Stomach (tissue), 9 donors: ENCODE data around the gene FBXW8. TPM values are rescaled to one million over a fixed set of nuclear protein-coding genes. Genes with fewer than 3 reads are reported as not detected.

ENCODE experiments used
- DNase-seq, 2 donors: peaks; one replicate each; pipeline versions ENCODE4 v3.0.0 to v3.0.0-alpha.2; 2013 to 2019
- H3K27ac ChIP-seq, 5 donors: fragments of 200-600 bp in 4 of 5; sonication (generic) in 4 of 5; one replicate each; pipeline ENCODE4 v1.5.1; 2013 to 2019; ENCODE audit warnings: mild to moderate bottlenecking in 1 of 5, moderate library complexity in 1 of 5
- H3K27me3 ChIP-seq, 3 donors: fragments of 200-600 bp; sonication (generic); one replicate each; pipeline ENCODE4 v1.5.1; 2017 to 2019; ENCODE audit warnings: mixed run types in 1 of 3
- H3K36me3 ChIP-seq, 4 donors: fragments of 200-600 bp; sonication (generic); 1 replicate in 3 of 4; 2 replicates in 1 of 4; pipeline ENCODE4 v1.5.1; 2016 to 2019
- H3K4me1 ChIP-seq, 4 donors: fragments of 200-600 bp; sonication (generic); one replicate each; pipeline ENCODE4 v1.5.1; 2016 to 2019
- H3K4me3 ChIP-seq, 4 donors: fragments of 200-600 bp; sonication (generic) in 3 of 4; one replicate each; pipeline ENCODE4 v1.5.1; 2016 to 2019; ENCODE audit warnings: mild to moderate bottlenecking in 1 of 4
- H3K9me3 ChIP-seq, 4 donors: fragments of 200-600 bp; sonication (generic); one replicate each; pipeline ENCODE4 v1.5.1; 2016 to 2019
- CTCF ChIP-seq, 7 experiments: fragments of 450-650 bp in 4 of 7; fragments of 200-600 bp in 3 of 7; sonication (generic) in 3 of 7; IDR thresholded peaks; one replicate each; pipeline ENCODE4 v1.5.1; 2016 to 2019; ENCODE audit warnings: antibody characterized with exemption in 7 of 7, control low read depth in 2 of 7, mild to moderate bottlenecking in 1 of 7
- EP300 ChIP-seq: sonication (generic); formaldehyde crosslinking; IDR thresholded peaks from one replicate; pipeline ENCODE4 v1.6.1; 2017; ENCODE audit warnings: antibody characterized with exemption
- POLR2A ChIP-seq, 4 donors: fragments of 450-650 bp; IDR thresholded peaks; one replicate each; pipeline ENCODE4 v1.6.1; 2016; ENCODE audit warnings: antibody characterized with exemption in 4 of 4, control low read depth in 2 of 4, mild to moderate bottlenecking in 1 of 4, moderate library complexity in 1 of 4
- POLR2AphosphoS5 ChIP-seq, 3 donors: sonication (generic); formaldehyde crosslinking; IDR thresholded peaks; one replicate each; pipeline ENCODE4 v1.6.1; 2016; ENCODE audit warnings: antibody characterized with exemption in 3 of 3
- WGBS, 5 donors: extraction: QIAGEN DNeasy Blood & Tissue Kit in 3 of 5; methylation state at CpG; one replicate each; pipeline versions ENCODE4 v1.1.5 to v1.1.7; 2013 to 2018; 5-methylcytosine and 5-hydroxymethylcytosine counted together
- intact Hi-C: fragments of 100-400 bp; cut with DNase I; formaldehyde crosslinking; loops from one replicate; pipeline ENCODE4 v1.15.1; 2023; ENCODE audit warnings: low total_unique reads
- polyA plus RNA-seq, 3 donors: library from polyadenylated mRNA; stranded (reverse); fragments of 200-250 nt; gene quantifications; one replicate each; pipeline ENCODE4 v1.2.3, GENCODE V29; 2013
- total RNA-seq, 5 donors: library from RNA; depleted of rRNA; stranded (reverse); fragments of >200 nt; gene quantifications; one replicate each; pipeline versions ENCODE4 v1.1.0 to v1.2.3, GENCODE V29; 2014 to 2016
- donor health status: healthy with polysubstance abuse.
- donor health status: Bipolar disorder and iron deficiency.
- donor health status: healthy.

FBXW8 gene
- total and polyA plus RNA-seq, 8 donors, result 3.2 to 28.7 (median 6.7) TPM

- Histone ChIP-seq H3K9me3 (peaks cover 0 to 10% (median 0%) of the 10 kb centered on the region in 4 donors), H3K27me3 (no peaks in the 10 kb centered on the region), H3K36me3 (peaks cover 15 to 39% (median 31%) of the 10 kb centered on the region in 4 donors), H3K4me1 (no peaks in the 10 kb centered on the region), H3K27ac (no peak overlapping the region), H3K4me3 (no peak overlapping the region)
- no peak for DNase-seq
- 71 to 86% (median 83%) methylated on average over 6 of the region's 6 CpGs for WGBS, 5 donors
- intact Hi-C loops, result no loop called here
- TF ChIP-seq EP300, result no peak
- no peak for TF ChIP-seq POLR2A (IDR thresholded peaks at IDR 0.05)
- no peak for TF ChIP-seq CTCF (IDR thresholded peaks at IDR 0.05)
- no peak for TF ChIP-seq POLR2AphosphoS5 (IDR thresholded peaks at IDR 0.05)
Measured at GRCh38 chr12:116943419-116944372, 32.9 kb downstream of the FBXW8 start.

GRCh38 chr12:116945886-116946550 is 35.3 kb downstream of the FBXW8 start:
- intact Hi-C loops, result no loop called here
- no peak overlapping the region for H3K27ac ChIP-seq
- no peak for TF ChIP-seq POLR2A (IDR thresholded peaks at IDR 0.05)
- no peak for TF ChIP-seq EP300
- TF ChIP-seq CTCF (IDR thresholded peaks at IDR 0.05), result no peak
- no peak for TF ChIP-seq POLR2AphosphoS5 (IDR thresholded peaks at IDR 0.05)
- peaks cover 0 to 10% (median 0%) of the 10 kb centered on the region in 4 donors for H3K9me3 ChIP-seq
- no peak for DNase-seq
- WGBS, 5 donors, result 71 to 83% (median 79%) methylated on average over 9 of the region's 9 CpGs
- no peak overlapping the region for H3K4me3 ChIP-seq
- H3K36me3 ChIP-seq, result peaks cover 18 to 60% (median 53%) of the 10 kb centered on the region in 4 donors
- H3K27me3 ChIP-seq, result no peaks in the 10 kb centered on the region
- H3K4me1 ChIP-seq, result no peaks in the 10 kb centered on the region

GRCh38 chr12:116948298-116948697 is 37.5 kb downstream of the FBXW8 start:
- 75 to 90% (median 83%) methylated on average over 2 of the region's 2 CpGs for WGBS, 5 donors

More at GRCh38 chr12:116948298-116948697, 37.5 kb downstream of the FBXW8 start:
- no peak overlapping the region for H3K4me3 ChIP-seq
- H3K27ac ChIP-seq, result no peak overlapping the region
- H3K27me3 ChIP-seq, result no peaks in the 10 kb centered on the region
- H3K36me3 ChIP-seq, result peaks cover 18 to 76% (median 72%) of the 10 kb centered on the region in 4 donors
- no peaks in the 10 kb centered on the region for H3K4me1 ChIP-seq
- peaks cover 0 to 4% (median 0%) of the 10 kb centered on the region in 4 donors for H3K9me3 ChIP-seq
- DNase-seq, result no peak
- TF ChIP-seq POLR2A (IDR thresholded peaks at IDR 0.05), result no peak
- no peak for TF ChIP-seq EP300
- no peak for TF ChIP-seq CTCF (IDR thresholded peaks at IDR 0.05)
- TF ChIP-seq POLR2AphosphoS5 (IDR thresholded peaks at IDR 0.05), result no peak
- intact Hi-C loops, result no loop called here
